Measurements from ENCODE around the gene CDH13.

The CDH13 gene

GRCh38 chr16:83717308-83717707 is 1090.5 kb downstream of the CDH13 start:
- TF ChIP-seq ARNTL (CRISPR knock-in tag; IDR thresholded peaks at IDR 0.05; ENCODE audit: borderline replicate concordance, low read depth) (no peak), CSDC2 (CRISPR knock-in tag; IDR thresholded peaks at IDR 0.05) (no peak), ZNF565 (CRISPR knock-in tag; conservative IDR thresholded peaks at IDR 0.05; ENCODE audit: low read depth) (no peak), OSR1 (CRISPR knock-in tag; IDR thresholded peaks at IDR 0.05) (no peak), ZFP30 (CRISPR knock-in tag; IDR thresholded peaks at IDR 0.05) (no peak), ZNF70 (CRISPR knock-in tag; IDR thresholded peaks at IDR 0.05) (no peak)
- TF ChIP-seq, protein P1, sequence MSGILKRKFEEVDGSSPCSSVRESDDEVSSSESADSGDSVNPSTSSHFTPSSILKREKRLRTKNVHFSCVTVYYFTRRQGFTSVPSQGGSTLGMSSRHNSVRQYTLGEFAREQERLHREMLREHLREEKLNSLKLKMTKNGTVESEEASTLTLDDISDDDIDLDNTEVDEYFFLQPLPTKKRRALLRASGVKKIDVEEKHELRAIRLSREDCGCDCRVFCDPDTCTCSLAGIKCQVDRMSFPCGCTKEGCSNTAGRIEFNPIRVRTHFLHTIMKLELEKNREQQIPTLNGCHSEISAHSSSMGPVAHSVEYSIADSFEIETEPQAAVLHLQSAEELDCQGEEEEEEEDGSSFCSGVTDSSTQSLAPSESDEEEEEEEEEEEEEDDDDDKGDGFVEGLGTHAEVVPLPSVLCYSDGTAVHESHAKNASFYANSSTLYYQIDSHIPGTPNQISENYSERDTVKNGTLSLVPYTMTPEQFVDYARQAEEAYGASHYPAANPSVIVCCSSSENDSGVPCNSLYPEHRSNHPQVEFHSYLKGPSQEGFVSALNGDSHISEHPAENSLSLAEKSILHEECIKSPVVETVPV (CRISPR knock-in tag; IDR thresholded peaks at IDR 0.05): no peak
- ATAC-seq: no peak

- no peak for ATAC-seq
- TF ChIP-seq BACH2 (CRISPR knock-in tag; IDR thresholded peaks at IDR 0.05; ENCODE audit: borderline replicate concordance) (no peak), ZNF8 (CRISPR knock-in tag; IDR thresholded peaks at IDR 0.05) (no peak), ZC3H10 (CRISPR knock-in tag; IDR thresholded peaks at IDR 0.05) (no peak), ARNTL (CRISPR knock-in tag; IDR thresholded peaks at IDR 0.05; ENCODE audit: borderline replicate concordance, low read depth) (no peak), ZFP30 (CRISPR knock-in tag; IDR thresholded peaks at IDR 0.05) (no peak), ZFP3 (CRISPR knock-in tag; IDR thresholded peaks at IDR 0.05) (no peak), ESRRG (CRISPR knock-in tag; IDR thresholded peaks at IDR 0.05) (no peak), TCF4 (CRISPR knock-in tag; IDR thresholded peaks at IDR 0.05; ENCODE audit: borderline replicate concordance) (no peak), SNAI2 (CRISPR knock-in tag; IDR thresholded peaks at IDR 0.05) (no peak), ZNF70 (CRISPR knock-in tag; IDR thresholded peaks at IDR 0.05) (no peak), PPARA (CRISPR knock-in tag; IDR thresholded peaks at IDR 0.05; ENCODE audit: borderline replicate concordance) (no peak), RARB (CRISPR knock-in tag; IDR thresholded peaks at IDR 0.05) (no peak), ZNF565 (CRISPR knock-in tag; conservative IDR thresholded peaks at IDR 0.05; ENCODE audit: low read depth) (no peak), OSR1 (CRISPR knock-in tag; IDR thresholded peaks at IDR 0.05) (no peak)
- TF ChIP-seq, protein P2, sequence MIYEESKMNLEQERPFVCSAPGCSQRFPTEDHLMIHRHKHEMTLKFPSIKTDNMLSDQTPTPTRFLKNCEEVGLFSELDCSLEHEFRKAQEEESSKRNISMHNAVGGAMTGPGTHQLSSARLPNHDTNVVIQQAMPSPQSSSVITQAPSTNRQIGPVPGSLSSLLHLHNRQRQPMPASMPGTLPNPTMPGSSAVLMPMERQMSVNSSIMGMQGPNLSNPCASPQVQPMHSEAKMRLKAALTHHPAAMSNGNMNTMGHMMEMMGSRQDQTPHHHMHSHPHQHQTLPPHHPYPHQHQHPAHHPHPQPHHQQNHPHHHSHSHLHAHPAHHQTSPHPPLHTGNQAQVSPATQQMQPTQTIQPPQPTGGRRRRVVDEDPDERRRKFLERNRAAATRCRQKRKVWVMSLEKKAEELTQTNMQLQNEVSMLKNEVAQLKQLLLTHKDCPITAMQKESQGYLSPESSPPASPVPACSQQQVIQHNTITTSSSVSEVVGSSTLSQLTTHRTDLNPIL (CRISPR knock-in tag; IDR thresholded peaks at IDR 0.05; ENCODE audit: low read depth): no peak
- TF ChIP-seq, protein P1 (CRISPR knock-in tag; IDR thresholded peaks at IDR 0.05): no peak
- TF ChIP-seq, protein P3, sequence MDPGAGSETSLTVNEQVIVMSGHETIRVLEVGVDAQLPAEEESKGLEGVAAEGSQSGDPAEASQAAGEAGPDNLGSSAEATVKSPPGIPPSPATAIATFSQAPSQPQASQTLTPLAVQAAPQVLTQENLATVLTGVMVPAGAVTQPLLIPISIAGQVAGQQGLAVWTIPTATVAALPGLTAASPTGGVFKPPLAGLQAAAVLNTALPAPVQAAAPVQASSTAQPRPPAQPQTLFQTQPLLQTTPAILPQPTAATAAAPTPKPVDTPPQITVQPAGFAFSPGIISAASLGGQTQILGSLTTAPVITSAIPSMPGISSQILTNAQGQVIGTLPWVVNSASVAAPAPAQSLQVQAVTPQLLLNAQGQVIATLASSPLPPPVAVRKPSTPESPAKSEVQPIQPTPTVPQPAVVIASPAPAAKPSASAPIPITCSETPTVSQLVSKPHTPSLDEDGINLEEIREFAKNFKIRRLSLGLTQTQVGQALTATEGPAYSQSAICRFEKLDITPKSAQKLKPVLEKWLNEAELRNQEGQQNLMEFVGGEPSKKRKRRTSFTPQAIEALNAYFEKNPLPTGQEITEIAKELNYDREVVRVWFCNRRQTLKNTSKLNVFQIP (CRISPR knock-in tag; IDR thresholded peaks at IDR 0.05; ENCODE audit: borderline replicate concordance, low read depth): no peak
- TF ChIP-seq, protein P4, sequence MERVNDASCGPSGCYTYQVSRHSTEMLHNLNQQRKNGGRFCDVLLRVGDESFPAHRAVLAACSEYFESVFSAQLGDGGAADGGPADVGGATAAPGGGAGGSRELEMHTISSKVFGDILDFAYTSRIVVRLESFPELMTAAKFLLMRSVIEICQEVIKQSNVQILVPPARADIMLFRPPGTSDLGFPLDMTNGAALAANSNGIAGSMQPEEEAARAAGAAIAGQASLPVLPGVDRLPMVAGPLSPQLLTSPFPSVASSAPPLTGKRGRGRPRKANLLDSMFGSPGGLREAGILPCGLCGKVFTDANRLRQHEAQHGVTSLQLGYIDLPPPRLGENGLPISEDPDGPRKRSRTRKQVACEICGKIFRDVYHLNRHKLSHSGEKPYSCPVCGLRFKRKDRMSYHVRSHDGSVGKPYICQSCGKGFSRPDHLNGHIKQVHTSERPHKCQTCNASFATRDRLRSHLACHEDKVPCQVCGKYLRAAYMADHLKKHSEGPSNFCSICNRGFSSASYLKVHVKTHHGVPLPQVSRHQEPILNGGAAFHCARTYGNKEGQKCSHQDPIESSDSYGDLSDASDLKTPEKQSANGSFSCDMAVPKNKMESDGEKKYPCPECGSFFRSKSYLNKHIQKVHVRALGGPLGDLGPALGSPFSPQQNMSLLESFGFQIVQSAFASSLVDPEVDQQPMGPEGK (CRISPR knock-in tag; IDR thresholded peaks at IDR 0.05; ENCODE audit: borderline replicate concordance): no peak
Measured at GRCh38 chr16:83717814-83718213, 1091.0 kb downstream of the CDH13 start.

DNA sequence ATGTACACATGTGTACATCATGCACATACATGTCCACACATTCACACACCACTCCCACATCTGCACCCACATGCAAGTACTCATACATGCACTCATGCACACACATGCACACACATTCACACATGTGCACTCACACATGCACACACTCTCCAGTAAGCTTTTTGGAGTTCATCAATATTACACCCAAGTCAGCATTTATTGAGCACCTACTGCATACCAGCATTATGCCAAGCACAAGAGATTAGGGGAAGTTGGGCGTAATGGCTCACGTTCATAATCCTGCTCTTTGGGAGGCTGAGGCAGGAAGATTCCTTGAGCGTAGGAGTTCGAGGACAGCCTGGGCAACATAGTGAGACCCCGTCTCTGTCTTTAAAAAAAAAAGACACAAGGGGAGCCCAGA is 1093.4 kb downstream of the CDH13 start:
- no peak for ATAC-seq
- no peak for TF ChIP-seq ARNTL (CRISPR knock-in tag; IDR thresholded peaks at IDR 0.05; ENCODE audit: borderline replicate concordance, low read depth)
- TF ChIP-seq SNAI2 (CRISPR knock-in tag; IDR thresholded peaks at IDR 0.05): no peak
- TF ChIP-seq, protein P4 (CRISPR knock-in tag; IDR thresholded peaks at IDR 0.05; ENCODE audit: borderline replicate concordance): no peak
- no peak for TF ChIP-seq TSHZ2 (CRISPR knock-in tag; IDR thresholded peaks at IDR 0.05)
- TF ChIP-seq, protein P3 (CRISPR knock-in tag; IDR thresholded peaks at IDR 0.05; ENCODE audit: borderline replicate concordance, low read depth): no peak
- TF ChIP-seq, protein P2 (CRISPR knock-in tag; IDR thresholded peaks at IDR 0.05; ENCODE audit: low read depth): no peak
- no peak for TF ChIP-seq ZFP30 (CRISPR knock-in tag; IDR thresholded peaks at IDR 0.05)

All from SK-N-SH treated with all-trans-retinoic acid at 6 μM for 48 hours (cell line).